HG03280 (cell line): ENCODE results near the gene NRBP1.

Source experiments
- ATAC-seq: cut with Tn5 transposase; IDR thresholded peaks from one replicate; pipeline ENCODE4 v1.9.1; 2021; ENCODE audit warnings: mild to moderate bottlenecking, moderate library complexity; ENCODE audit not compliant: unreplicated experiment

NRBP1 gene

DNA sequence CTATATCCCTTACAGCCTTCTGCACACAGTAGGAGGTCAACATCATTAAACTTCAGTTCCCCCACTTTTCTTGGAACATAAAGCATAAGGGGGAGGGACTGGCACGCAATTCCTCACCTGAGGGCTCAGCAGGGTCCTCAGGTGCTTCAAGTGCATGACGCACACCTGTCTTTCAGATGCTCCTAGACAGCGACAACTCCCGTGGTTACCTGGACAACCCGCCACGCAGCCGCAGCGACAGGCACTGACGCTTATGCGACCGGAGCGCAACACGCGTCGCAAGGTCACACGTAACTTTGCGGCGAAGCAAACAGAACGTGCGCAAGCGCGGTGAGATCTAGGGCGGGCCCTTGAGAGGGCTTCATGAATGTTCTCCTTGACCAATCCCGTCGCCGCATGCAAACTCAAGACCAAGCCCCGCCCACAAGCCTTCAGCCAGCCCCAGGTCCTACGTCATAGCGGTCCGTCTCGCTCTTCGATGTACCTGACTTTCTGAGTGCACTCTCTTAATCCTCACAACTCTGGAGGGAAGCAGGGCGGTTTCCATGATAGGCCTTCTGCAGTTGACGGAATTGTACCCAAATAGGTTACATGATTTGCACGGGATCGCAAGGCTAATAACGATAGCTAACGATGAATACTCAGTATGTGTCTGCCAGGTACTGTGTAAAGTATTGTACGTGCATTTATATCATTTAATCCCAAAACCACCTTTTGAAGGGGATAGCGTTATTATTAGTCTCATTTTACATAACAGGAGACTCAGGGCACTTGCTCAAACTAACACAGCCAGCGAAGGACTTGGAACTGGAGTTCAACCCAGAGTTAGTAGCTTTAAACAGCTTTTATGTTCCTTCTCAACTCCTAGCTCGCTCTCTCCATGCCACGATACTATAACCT lies 61.3 kb downstream of the NRBP1 start, which contains the start of gene IFT172:
Gene IFT172 (minus strand): TSS at position 246 of the 900 bp plus-strand sequence. CDS start 90 bp downstream, at position 156.
- peak; percentile 96 for ATAC-seq
